Measurements from ENCODE around the gene CPA2.

DNA sequence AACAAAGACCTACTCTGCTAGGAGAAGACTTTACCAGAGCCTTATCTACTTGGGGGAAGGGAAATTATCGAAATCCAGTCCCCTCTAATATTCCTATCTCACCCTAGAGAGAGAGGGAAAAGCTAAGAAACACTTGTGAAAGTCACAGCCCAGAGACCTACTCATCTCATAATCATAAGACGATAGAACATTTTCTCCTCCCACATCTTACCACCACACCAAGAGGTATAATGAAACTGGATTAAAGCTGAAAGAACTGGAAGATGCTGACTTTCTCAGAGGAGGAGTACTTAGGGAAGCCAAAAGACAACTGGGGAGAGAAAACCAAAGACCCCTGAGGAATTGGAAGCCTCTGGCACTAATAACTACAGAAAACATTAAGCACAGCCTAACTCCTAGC is 67.2 kb downstream of the CPA2 start:
- no peak for TF ChIP-seq CTCF (IDR thresholded peaks at IDR 0.05)
- TF ChIP-seq POLR2A (IDR thresholded peaks at IDR 0.05) = no peak
